Uterus (tissue), 4 donors: ENCODE data around the gene TNFRSF9. TPM values are rescaled to one million over a fixed set of nuclear protein-coding genes. Genes with fewer than 3 reads are reported as not detected.

Experiments
- DNase-seq, 2 donors: peaks; one replicate each; pipeline ENCODE4 v3.0.0-alpha.2; 2019 to 2020
- H3K27ac ChIP-seq, 2 donors: fragments of 200-600 bp; sonication (generic); 1 replicate in 1 of 2; 2 replicates in 1 of 2; pipeline ENCODE4 v1.5.1; 2016 to 2018
- H3K27me3 ChIP-seq, 2 donors: fragments of 200-600 bp; sonication (generic); one replicate each; pipeline ENCODE4 v1.5.1; 2018 to 2019; ENCODE audit warnings: control low read depth in 1 of 2
- H3K36me3 ChIP-seq, 2 donors: fragments of 200-600 bp; sonication (generic); one replicate each; pipeline ENCODE4 v1.5.1; 2019; ENCODE audit warnings: control low read depth in 1 of 2
- H3K4me1 ChIP-seq, 2 donors: fragments of 200-600 bp; sonication (generic); one replicate each; pipeline ENCODE4 v1.5.1; 2018 to 2019; ENCODE audit warnings: control low read depth in 1 of 2
- H3K4me3 ChIP-seq, 2 donors: fragments of 200-600 bp; sonication (generic); 1 replicate in 1 of 2; 2 replicates in 1 of 2; pipeline ENCODE4 v1.5.1; 2018 to 2019; ENCODE audit warnings: mild to moderate bottlenecking in 1 of 2
- H3K9me3 ChIP-seq, 2 donors: fragments of 200-600 bp; sonication (generic); one replicate each; pipeline ENCODE4 v1.5.1; 2019; ENCODE audit warnings: control low read depth in 1 of 2
- POLR2A ChIP-seq, 2 donors: fragments of 450-650 bp; IDR thresholded peaks; one replicate each; pipeline ENCODE4 v1.6.1; 2016; ENCODE audit warnings: antibody characterized with exemption in 2 of 2, mild to moderate bottlenecking in 1 of 2, moderate library complexity in 1 of 2
- intact Hi-C: fragments of 100-400 bp; cut with DNase I; formaldehyde crosslinking; loops from one replicate; pipeline ENCODE4 v1.15.1; 2023; ENCODE audit warnings: low total_unique reads
- total RNA-seq, 4 donors: library from RNA; depleted of rRNA in 3 of 4; stranded (reverse); fragments of >200 nt in 3 of 4; gene quantifications; one replicate each; pipeline versions ENCODE4 v1.1.0 to v1.2.4, GENCODE V29; 2014 to 2023
- TF ChIP-seq, protein P1 (sequence below), 4 experiments: fragments of 200-600 bp in 2 of 4; fragments of 450-650 bp in 2 of 4; sonication (generic) in 2 of 4; IDR thresholded peaks; one replicate each; pipeline ENCODE4 v1.5.1; 2016 to 2019; ENCODE audit warnings: antibody characterized with exemption in 4 of 4, mild to moderate bottlenecking in 2 of 4, moderate library complexity in 1 of 4
- donor health status: DM: yes; HTN: yes; CAD: no.

The TNFRSF9 gene
- total RNA-seq, 4 donors from 2014 or later: not detected

DNA sequence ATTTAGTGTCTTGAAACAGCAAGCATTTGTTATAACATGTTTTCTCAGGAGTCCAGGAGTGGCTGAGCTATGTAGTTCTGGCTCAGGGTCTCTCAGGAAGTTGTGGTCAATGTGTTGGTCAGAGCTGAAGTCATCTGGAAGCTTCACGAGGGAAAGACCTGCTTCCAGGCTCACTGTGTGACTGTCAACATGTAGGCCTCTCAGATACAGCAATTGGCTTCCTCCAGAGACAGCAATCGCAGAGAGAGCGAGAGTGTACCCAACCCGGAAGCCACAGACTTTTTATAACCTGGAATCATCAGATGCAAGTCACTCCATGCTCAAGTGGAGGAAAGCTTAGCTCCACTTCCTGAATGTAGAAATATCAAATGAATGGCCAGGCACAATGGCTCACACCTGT is 40.9 kb downstream of the TNFRSF9 start:
- Histone ChIP-seq H3K27ac (no peak overlapping the region), H3K36me3 (no peaks in the 10 kb centered on the region), H3K4me1 (no peaks in the 10 kb centered on the region), H3K9me3 (no peaks in the 10 kb centered on the region), H3K27me3 (no peaks in the 10 kb centered on the region), H3K4me3 (no peak overlapping the region)
- DNase-seq: no peak
- intact Hi-C loops: no loop called here
- TF ChIP-seq, protein P1, sequence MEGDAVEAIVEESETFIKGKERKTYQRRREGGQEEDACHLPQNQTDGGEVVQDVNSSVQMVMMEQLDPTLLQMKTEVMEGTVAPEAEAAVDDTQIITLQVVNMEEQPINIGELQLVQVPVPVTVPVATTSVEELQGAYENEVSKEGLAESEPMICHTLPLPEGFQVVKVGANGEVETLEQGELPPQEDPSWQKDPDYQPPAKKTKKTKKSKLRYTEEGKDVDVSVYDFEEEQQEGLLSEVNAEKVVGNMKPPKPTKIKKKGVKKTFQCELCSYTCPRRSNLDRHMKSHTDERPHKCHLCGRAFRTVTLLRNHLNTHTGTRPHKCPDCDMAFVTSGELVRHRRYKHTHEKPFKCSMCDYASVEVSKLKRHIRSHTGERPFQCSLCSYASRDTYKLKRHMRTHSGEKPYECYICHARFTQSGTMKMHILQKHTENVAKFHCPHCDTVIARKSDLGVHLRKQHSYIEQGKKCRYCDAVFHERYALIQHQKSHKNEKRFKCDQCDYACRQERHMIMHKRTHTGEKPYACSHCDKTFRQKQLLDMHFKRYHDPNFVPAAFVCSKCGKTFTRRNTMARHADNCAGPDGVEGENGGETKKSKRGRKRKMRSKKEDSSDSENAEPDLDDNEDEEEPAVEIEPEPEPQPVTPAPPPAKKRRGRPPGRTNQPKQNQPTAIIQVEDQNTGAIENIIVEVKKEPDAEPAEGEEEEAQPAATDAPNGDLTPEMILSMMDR (IDR thresholded peaks at IDR 0.05): no peak
- TF ChIP-seq POLR2A (IDR thresholded peaks at IDR 0.05): no peak

DNA sequence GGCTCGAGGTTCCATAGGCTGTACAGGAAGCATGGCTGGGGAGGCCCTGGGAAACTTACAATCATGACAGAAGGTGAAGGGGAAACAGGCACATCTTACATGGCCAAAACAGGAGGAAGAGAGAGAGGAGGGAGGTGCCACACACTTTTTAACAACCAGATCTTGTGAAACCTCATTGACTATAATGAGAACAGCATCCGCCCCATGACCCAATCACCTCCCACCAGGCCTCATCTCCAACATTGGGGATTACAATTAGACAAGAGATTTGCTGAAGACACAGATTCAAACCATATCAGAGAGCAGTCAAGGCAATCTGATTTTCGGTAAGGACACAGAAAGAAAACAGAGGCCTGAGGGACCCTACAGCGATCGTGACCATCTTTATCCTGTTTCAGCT is 41.7 kb downstream of the TNFRSF9 start:
- Histone ChIP-seq H3K36me3 (no peaks in the 10 kb centered on the region), H3K4me3 (no peak overlapping the region), H3K9me3 (no peaks in the 10 kb centered on the region), H3K27me3 (no peaks in the 10 kb centered on the region), H3K4me1 (no peaks in the 10 kb centered on the region), H3K27ac (no peak overlapping the region)
- TF ChIP-seq, protein P1 (IDR thresholded peaks at IDR 0.05): no peak
- no peak for TF ChIP-seq POLR2A (IDR thresholded peaks at IDR 0.05)
- intact Hi-C loops: no loop called here
- DNase-seq: no peak

GRCh38 chr1:7896994-7897393 is 43.6 kb downstream of the TNFRSF9 start:
- no peaks in the 10 kb centered on the region for H3K27me3 ChIP-seq
- H3K9me3 ChIP-seq: no peaks in the 10 kb centered on the region
- no peaks in the 10 kb centered on the region for H3K4me1 ChIP-seq
- H3K36me3 ChIP-seq: no peaks in the 10 kb centered on the region
- H3K27ac ChIP-seq: no peak overlapping the region
- H3K4me3 ChIP-seq: no peak overlapping the region
- DNase-seq: no peak
- intact Hi-C loops: no loop called here
- TF ChIP-seq, protein P1 (IDR thresholded peaks at IDR 0.05): no peak
- TF ChIP-seq POLR2A (IDR thresholded peaks at IDR 0.05): no peak

GRCh38 chr1:7893529-7894180 is 47.0 kb downstream of the TNFRSF9 start:
- no peaks in the 10 kb centered on the region for H3K4me1 ChIP-seq
- H3K27me3 ChIP-seq: no peaks in the 10 kb centered on the region
- no peak overlapping the region for H3K4me3 ChIP-seq
- no peak overlapping the region for H3K27ac ChIP-seq
- no peaks in the 10 kb centered on the region for H3K36me3 ChIP-seq
- no peak for DNase-seq
- TF ChIP-seq POLR2A (IDR thresholded peaks at IDR 0.05): no peak
- TF ChIP-seq, protein P1 (IDR thresholded peaks at IDR 0.05): no peak
- H3K9me3 ChIP-seq: no peaks in the 10 kb centered on the region
- intact Hi-C loops: no loop called here

DNA sequence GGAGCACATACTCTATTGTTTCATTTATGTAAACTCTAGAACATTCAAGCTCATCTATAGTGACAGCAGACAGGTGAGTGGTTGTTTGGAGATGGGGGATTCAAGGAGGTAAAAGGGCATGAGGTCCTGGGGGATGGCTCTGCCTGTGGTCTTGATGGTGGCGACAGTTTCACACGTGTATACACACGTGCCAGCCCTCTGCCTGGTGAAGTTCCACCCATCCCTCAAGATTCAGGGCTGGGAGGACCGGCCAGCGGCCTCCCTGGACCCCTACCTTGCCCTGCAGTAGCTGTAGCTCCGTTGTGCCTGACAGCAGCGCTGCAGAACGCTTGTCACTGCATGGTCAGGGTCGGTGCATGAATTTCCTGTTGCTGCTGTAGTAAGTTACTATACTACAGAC is 48.8 kb downstream of the TNFRSF9 start:
- DNase-seq: no peak
- Histone ChIP-seq H3K36me3 (no peaks in the 10 kb centered on the region), H3K4me1 (no peaks in the 10 kb centered on the region), H3K27me3 (no peaks in the 10 kb centered on the region), H3K27ac (no peak overlapping the region), H3K4me3 (no peak overlapping the region), H3K9me3 (no peaks in the 10 kb centered on the region)
- TF ChIP-seq, protein P1 (IDR thresholded peaks at IDR 0.05): no peak
- no peak for TF ChIP-seq POLR2A (IDR thresholded peaks at IDR 0.05)
- intact Hi-C loops: no loop called here
